Type B pancreatic cell (in vitro differentiated cells): ENCODE measurements around the gene MTURN. TPM values are rescaled to one million over a fixed set of nuclear protein-coding genes. Genes with fewer than 3 reads are reported as not detected.

Source experiments
- DNase-seq: peaks from one replicate; pipeline ENCODE4 v3.0.0; 2021; ENCODE audit warnings: mixed read lengths; ENCODE audit not compliant: unreplicated experiment; ENCODE audit errors: extremely low spot score
- H3K27ac Mint-ChIP-seq: 2 replicates; pipeline ENCODE4 v1.8.0; 2021; ENCODE audit warnings: mild to moderate bottlenecking, mixed read lengths
- H3K27me3 Mint-ChIP-seq: 2 replicates; pipeline ENCODE4 v1.8.0; 2021; ENCODE audit warnings: mixed read lengths
- H3K36me3 Mint-ChIP-seq: 2 replicates; pipeline ENCODE4 v1.8.0; 2021; ENCODE audit warnings: mixed read lengths
- H3K4me1 Mint-ChIP-seq: one replicate; pipeline ENCODE4 v1.8.0; 2021; ENCODE audit warnings: mixed read lengths; ENCODE audit not compliant: unreplicated experiment
- H3K4me3 Mint-ChIP-seq: 2 replicates; pipeline ENCODE4 v1.8.0; 2021; ENCODE audit warnings: mild to moderate bottlenecking, mixed read lengths
- H3K9me3 Mint-ChIP-seq: 2 replicates; pipeline ENCODE4 v1.8.0; 2021; ENCODE audit warnings: mixed read lengths
- total RNA-seq: library from RNA; stranded (reverse); gene quantifications from 2 replicates; pipeline ENCODE4 v1.2.1, GENCODE V29; 2021; ENCODE audit warnings: low replicate concordance
- TF ChIP-seq, protein P1 (sequence below): fragments of 200-600 bp; sonication (generic); conservative IDR thresholded peaks from 2 replicates; pipeline ENCODE4 v1.5.0; 2021; ENCODE audit warnings: antibody characterized with exemption, mild to moderate bottlenecking

MTURN gene
- total RNA-seq, 1 donor from 2014 or later: 23.3 TPM

DNA sequence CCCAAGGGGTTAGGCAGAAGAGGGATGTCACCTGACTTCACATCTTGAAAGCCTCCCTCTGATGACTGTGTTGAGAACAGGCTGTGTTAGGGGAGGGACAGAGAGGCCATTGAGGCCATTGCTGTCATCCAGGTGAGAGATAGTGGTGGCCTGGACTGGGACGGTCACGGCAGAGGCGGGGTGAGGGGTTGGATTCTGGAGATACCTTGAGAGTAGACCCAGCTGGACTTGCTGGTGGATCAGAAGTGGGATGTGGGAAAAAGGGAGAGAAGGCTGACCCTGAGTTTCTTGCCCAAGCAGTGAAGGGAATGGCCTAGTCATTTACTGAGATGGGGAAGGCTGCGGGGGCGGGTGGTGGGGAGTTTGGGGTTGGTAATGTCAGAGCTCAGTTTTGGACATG lies 13.6 kb downstream of the MTURN start:
- TF ChIP-seq, protein P1, sequence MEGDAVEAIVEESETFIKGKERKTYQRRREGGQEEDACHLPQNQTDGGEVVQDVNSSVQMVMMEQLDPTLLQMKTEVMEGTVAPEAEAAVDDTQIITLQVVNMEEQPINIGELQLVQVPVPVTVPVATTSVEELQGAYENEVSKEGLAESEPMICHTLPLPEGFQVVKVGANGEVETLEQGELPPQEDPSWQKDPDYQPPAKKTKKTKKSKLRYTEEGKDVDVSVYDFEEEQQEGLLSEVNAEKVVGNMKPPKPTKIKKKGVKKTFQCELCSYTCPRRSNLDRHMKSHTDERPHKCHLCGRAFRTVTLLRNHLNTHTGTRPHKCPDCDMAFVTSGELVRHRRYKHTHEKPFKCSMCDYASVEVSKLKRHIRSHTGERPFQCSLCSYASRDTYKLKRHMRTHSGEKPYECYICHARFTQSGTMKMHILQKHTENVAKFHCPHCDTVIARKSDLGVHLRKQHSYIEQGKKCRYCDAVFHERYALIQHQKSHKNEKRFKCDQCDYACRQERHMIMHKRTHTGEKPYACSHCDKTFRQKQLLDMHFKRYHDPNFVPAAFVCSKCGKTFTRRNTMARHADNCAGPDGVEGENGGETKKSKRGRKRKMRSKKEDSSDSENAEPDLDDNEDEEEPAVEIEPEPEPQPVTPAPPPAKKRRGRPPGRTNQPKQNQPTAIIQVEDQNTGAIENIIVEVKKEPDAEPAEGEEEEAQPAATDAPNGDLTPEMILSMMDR: no peak
- H3K4me3 Mint-ChIP-seq: no peak overlapping the region
- no peaks in the 10 kb centered on the region for H3K27me3 Mint-ChIP-seq
- H3K4me1 Mint-ChIP-seq: peaks cover under 1% of the 10 kb centered on the region
- DNase-seq: no peak
- H3K27ac Mint-ChIP-seq: no peak overlapping the region
- H3K9me3 Mint-ChIP-seq: no peaks in the 10 kb centered on the region
- H3K36me3 Mint-ChIP-seq: peaks cover 10% of the 10 kb centered on the region

DNA sequence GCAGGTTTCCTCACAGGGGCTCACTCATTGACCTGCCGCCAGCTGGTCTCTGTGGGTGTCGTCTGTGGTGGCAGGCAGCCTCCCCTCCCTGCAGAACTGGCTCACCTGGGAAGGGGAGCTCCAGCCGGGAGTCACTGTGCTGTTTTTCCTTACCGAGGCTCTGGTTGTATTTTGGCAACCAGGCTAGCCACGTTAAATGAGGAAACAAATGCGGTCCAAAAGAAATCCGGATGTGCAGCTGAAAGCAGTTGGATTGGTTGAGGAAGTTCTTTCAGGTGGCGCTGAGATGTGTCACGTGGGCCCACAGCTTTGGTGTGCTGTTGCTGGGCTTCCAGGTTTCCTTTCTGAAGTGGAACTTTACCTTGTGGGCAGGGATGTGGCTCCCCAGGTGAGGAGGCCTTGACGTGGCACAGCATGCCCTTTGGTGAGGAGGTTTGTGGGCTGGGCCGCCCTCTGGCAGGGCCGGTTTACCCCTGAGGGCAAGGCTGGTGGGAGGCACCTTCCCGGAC lies 14.2 kb downstream of the MTURN start:
- Mint-ChIP-seq H3K9me3 (no peaks in the 10 kb centered on the region), H3K36me3 (peaks cover 10% of the 10 kb centered on the region), H3K4me1 (no peaks in the 10 kb centered on the region), H3K27me3 (no peaks in the 10 kb centered on the region), H3K4me3 (no peak overlapping the region), H3K27ac (no peak overlapping the region)
- TF ChIP-seq, protein P1: no peak
- no peak for DNase-seq

DNA sequence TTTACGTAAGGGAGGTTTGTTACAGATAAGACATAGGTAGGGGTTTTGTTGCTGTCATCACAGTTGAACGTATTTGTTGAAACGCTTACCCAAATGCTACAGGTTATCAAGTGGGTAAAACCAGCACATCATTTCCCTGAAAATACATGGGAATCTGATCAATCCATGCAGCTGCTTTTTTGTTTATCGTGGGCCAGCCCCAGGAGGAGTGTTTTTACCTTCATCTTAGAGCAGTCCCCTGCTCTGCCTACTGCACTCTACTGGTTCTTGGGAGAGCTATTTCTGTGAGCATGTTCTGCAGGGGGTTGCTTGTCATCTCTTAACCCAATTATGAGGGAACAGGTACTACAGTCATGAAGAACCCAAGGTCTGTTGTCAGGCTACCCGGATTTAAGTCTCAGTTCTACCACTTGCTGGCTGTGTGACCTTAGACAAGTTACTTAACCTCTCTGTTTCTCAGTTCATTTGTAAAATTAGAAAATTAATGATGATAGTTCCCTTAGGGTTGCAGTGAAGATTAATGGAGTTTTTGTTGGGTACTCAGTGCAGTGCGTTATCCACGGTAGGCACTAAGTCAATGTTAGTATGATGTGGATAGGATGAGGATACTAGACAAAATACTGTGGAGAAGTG lies 15.0 kb downstream of the MTURN start:
- Mint-ChIP-seq H3K36me3 (peaks cover 10% of the 10 kb centered on the region), H3K27me3 (no peaks in the 10 kb centered on the region), H3K4me1 (no peaks in the 10 kb centered on the region), H3K27ac (no peak overlapping the region), H3K9me3 (no peaks in the 10 kb centered on the region), H3K4me3 (no peak overlapping the region)
- TF ChIP-seq, protein P1: no peak
- no peak for DNase-seq

DNA sequence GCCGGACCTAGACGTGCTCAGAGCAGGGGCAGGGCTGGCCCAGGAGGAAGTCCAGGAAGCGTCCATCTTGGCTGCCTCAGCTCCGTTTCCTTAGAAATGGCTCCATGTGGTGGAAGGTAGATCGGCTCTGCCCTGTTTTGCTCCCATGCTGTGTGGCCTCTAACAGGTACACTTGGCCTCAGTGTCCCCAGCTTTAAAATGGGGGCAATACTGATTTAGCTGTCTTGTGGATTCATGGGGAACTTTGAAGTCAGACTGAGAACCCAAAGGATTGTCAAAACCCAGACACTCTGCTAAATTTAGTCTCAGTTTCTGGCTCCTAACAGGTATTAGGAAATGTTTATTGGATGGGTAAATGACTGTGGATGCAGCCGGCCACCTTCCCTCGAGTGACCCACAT lies 15.9 kb downstream of the MTURN start:
- no peaks in the 10 kb centered on the region for H3K27me3 Mint-ChIP-seq
- no peaks in the 10 kb centered on the region for H3K9me3 Mint-ChIP-seq
- no peak overlapping the region for H3K4me3 Mint-ChIP-seq
- no peaks in the 10 kb centered on the region for H3K4me1 Mint-ChIP-seq
- no peak overlapping the region for H3K27ac Mint-ChIP-seq
- TF ChIP-seq, protein P1: no peak
- H3K36me3 Mint-ChIP-seq: peaks cover 14% of the 10 kb centered on the region
- no peak for DNase-seq

DNA sequence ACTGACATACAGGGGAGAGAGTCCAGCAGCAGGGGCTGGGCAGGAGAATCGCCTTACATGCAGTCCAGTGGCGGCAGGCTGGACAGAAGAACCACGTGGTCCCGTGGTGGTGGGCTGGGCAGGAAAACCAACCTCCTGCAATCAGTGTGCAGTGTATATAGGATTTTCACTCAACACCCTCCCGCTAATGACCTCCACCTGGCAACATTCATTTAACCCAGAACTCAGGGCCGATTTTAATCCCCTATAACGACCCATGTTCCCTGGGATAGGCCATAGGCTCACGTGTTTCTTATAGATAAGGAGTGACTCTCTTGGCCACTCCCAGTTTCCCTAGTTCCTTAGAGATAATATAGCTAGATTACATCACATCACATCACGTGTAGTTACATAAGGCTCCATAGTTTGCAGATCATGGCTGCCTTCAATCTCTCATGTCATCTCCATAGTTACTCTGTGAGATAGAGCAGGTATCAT lies 19.4 kb downstream of the MTURN start:
- Mint-ChIP-seq H3K27me3 (no peaks in the 10 kb centered on the region), H3K4me1 (no peaks in the 10 kb centered on the region), H3K27ac (no peak overlapping the region), H3K9me3 (no peaks in the 10 kb centered on the region), H3K36me3 (peaks cover 14% of the 10 kb centered on the region), H3K4me3 (no peak overlapping the region)
- TF ChIP-seq, protein P1: no peak
- no peak for DNase-seq
